Measurements from ENCODE around the gene PPP4R1. TPM values are rescaled to one million over a fixed set of nuclear protein-coding genes. Genes with fewer than 3 reads are reported as not detected.

Gene PPP4R1
- total and polyA plus RNA-seq, 2 of the 4 experiments (the other 2 are of a cell fraction): 80.6 to 123 TPM

DNA sequence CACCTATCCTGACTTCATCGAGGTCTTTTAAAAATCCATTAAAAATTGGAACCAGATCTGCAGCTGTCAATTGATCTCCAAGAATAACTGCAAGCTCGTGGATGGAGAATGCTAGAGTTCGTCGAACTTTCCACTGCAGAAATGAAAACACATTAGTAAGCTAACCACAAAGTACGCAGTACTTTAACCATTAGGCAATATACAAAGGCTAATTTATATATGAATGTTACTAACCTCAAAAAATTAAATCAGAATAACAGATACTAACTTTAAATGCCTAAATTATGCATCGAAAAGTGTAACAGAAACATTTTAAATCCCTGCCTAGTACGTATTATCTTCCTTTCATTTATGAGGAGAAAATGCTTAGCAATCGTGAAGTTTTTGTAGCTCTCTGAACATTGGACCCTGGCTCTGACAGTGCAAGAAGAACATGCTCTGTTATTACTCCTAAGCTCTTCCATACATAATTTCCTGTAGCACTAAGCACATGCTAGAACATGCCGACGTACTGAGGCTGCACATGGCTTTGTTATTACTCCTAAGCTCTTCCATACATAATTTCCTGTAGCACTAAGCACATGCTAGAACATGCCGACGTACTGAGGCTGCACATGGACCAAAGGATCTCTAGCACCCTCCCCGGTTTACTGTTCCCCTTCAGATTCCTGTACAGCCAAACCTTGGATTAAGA, 57.0 kb downstream of the PPP4R1 start:
- Histone ChIP-seq H4K5ac (ENCODE audit: low read depth, low read length) (no peak overlapping the region), H4K20me1 (ENCODE audit: insufficient read depth, low read length) (no peaks in the 10 kb centered on the region; the same call in 1 of the 2 replicates), H2AFZ (replicated peaks; ENCODE audit: low read length, poor library complexity) (no peak overlapping the region), H3K23ac (ENCODE audit: low read depth, low read length) (no peak overlapping the region), H4K8ac (ENCODE audit: low read depth in 2 of 2, low read length in 2 of 2) (no peak overlapping the region), H2AK5ac (ENCODE audit: low read depth, low read length) (no peak overlapping the region; the same call in 1 of the 2 replicates), H2BK120ac (ENCODE audit: low read depth, low read length) (no peak overlapping the region), H3K79me1 (ENCODE audit: low read depth in 1 of 2, low read length in 2 of 2) (peaks cover 24 to 51% of the 10 kb centered on the region in 2 experiments), H3K9me3 (ENCODE audit: control insufficient read depth, insufficient read depth, low read length) (peaks cover 4% of the 10 kb centered on the region), H4K91ac (ENCODE audit: insufficient read depth, low read depth, low read length) (no peak overlapping the region), H3K4me1 (ENCODE audit: control insufficient read depth, insufficient read depth, low read length) (peaks cover 2% of the 10 kb centered on the region; the same call in 1 of the 2 replicates), H3K4ac (ENCODE audit: low read depth, low read length) (no peak overlapping the region), H3K9me1 (ENCODE audit: insufficient read depth, low read length) (peaks cover 9% of the 10 kb centered on the region), H3K36me3 (ENCODE audit: control insufficient read depth, insufficient read depth, low read length) (peaks cover 46% of the 10 kb centered on the region), H2BK5ac (ENCODE audit: low read depth, low read length, poor library complexity, severe bottlenecking) (no peak overlapping the region), H3K4me3 (ENCODE audit: insufficient read depth, low read depth, low read length) (no peak overlapping the region), H3K56ac (ENCODE audit: extremely low read depth, insufficient read depth, low read length) (no peak overlapping the region), H3K18ac (ENCODE audit: low read depth, low read length) (no peak overlapping the region), H2BK20ac (ENCODE audit: low read depth, low read length) (no peak overlapping the region), H3K14ac (replicated peaks; ENCODE audit: low read depth, low read length) (no peak overlapping the region), H3K27me3 (ENCODE audit: control insufficient read depth, insufficient read depth, low read length) (no peaks in the 10 kb centered on the region), H3K4me2 (ENCODE audit: low read depth, low read length) (no peak overlapping the region), H2BK15ac (ENCODE audit: low read depth, low read length) (no peak overlapping the region), H2AK9ac (replicated peaks; ENCODE audit: low read depth, low read length, poor library complexity) (no peak overlapping the region), H3K27ac (ENCODE audit: insufficient read depth, low read length) (peak overlapping the region; percentile 27; the same call in 1 of the 2 replicates), H3K9ac (ENCODE audit: low read depth, low read length) (no peak overlapping the region)
- ChIA-PET CTCF (no interaction called here), POLR2A (ENCODE audit: unreplicated experiment) (no interaction called here)
- dilution Hi-C loops (cut with HindIII; ENCODE audit: low sequenced_read_pairs, unreplicated experiment): no loop called here
- in situ Hi-C loops (cut with MboI; ENCODE audit: low sequenced_read_pairs): no loop called here
- intact Hi-C loops (cut with micrococcal nuclease): no loop called here
- no peak for TF ChIP-seq MXI1 (IDR thresholded peaks at IDR 0.05; ENCODE audit: borderline replicate concordance, low read depth, low read length)
- TF ChIP-seq, protein P1, sequence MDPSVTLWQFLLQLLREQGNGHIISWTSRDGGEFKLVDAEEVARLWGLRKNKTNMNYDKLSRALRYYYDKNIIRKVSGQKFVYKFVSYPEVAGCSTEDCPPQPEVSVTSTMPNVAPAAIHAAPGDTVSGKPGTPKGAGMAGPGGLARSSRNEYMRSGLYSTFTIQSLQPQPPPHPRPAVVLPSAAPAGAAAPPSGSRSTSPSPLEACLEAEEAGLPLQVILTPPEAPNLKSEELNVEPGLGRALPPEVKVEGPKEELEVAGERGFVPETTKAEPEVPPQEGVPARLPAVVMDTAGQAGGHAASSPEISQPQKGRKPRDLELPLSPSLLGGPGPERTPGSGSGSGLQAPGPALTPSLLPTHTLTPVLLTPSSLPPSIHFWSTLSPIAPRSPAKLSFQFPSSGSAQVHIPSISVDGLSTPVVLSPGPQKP (IDR thresholded peaks at IDR 0.05; ENCODE audit: borderline replicate concordance, low read depth, low read length): no peak
- no peak for TF ChIP-seq NFE2L2 (IDR thresholded peaks at IDR 0.05; ENCODE audit: low read depth, low read length)
- TF ChIP-seq, protein P2, sequence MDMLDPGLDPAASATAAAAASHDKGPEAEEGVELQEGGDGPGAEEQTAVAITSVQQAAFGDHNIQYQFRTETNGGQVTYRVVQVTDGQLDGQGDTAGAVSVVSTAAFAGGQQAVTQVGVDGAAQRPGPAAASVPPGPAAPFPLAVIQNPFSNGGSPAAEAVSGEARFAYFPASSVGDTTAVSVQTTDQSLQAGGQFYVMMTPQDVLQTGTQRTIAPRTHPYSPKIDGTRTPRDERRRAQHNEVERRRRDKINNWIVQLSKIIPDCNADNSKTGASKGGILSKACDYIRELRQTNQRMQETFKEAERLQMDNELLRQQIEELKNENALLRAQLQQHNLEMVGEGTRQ (IDR thresholded peaks at IDR 0.05; ENCODE audit: low read depth, low read length): no peak
- no TSS peak for BruUV-seq (replicated peaks)
- 100% methylated on average over 2 of the region's 13 CpGs; no CpG with 5 or more reads in 1 of the 2 experiments for WGBS, 2 experiments (ENCODE audit: extremely low coverage in 2 of 2, insufficient read length in 1 of 2)
- DNase-seq (peak; percentile 43), ATAC-seq (ENCODE audit: low read depth) (no peak)
